Activated T-cell treated with anti-CD3 and anti-CD28 coated beads, Interleukin-2, amount 50 U/mL, for 1 hour (primary cell): ENCODE measurements around the gene SNW1.
A peak's percentile ranks its signal among the peaks of the same experiment; 100 is the strongest.
"Not testable (repeated sequence)": the region's sequence is repeated elsewhere in the genome, so short reads cannot be mapped to it uniquely, and the experiment has no call there.

Experiments used
- DNase-seq: peaks from one replicate; pipeline ENCODE4 v3.0.0-alpha.2; 2020

The SNW1 gene

DNA sequence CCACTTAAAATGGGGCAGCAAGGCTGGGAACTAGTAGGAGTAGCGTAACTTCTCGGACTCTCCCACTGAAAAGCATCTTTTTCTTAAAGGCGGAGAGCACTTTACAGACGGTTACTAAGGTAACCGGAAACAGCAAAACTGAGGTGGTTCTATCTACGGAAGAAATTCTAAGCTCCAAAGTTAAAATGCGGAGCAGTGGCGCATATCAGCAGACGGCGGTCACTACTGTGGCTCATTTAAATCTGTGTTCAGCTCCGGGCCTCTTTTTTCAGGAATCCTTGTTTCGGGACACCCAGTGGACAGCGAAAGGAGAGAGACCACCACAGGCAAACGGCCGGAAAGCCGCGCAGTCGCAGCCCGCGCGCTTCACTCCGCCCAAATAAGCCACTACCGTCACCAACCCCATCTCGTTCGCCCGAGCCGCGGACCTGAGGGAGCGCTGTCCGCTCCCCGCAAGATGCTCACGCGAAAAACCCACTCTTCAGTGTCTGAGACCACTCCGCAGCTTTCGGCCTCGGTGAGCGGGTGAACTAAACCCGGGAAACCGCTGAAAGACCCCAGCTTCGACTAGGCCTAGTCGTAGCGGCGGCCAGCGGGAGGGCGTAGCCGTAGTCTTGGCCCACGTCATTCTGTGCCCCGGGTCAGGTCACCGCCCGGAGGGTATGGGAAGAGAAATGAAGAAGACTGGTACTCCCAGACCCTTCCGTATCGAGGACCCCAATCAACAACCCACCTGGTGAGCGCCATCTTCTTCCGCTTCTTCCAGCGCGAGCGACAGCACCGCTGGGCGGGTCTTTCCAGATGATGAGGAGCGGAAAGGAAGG, at the start of gene SNW1:
Gene SNW1 (minus strand): TSS at position 776 of the 824 bp plus-strand sequence. CDS start 29 bp downstream, at position 747.
- DNase-seq: peak; percentile 84

- no peak for DNase-seq
Measured at GRCh38 chr14:77809011-77809410, 48.1 kb upstream of the SNW1 start.

GRCh38 chr14:77808250-77808649, 47.3 kb upstream of the SNW1 start:
- DNase-seq: no peak

DNA sequence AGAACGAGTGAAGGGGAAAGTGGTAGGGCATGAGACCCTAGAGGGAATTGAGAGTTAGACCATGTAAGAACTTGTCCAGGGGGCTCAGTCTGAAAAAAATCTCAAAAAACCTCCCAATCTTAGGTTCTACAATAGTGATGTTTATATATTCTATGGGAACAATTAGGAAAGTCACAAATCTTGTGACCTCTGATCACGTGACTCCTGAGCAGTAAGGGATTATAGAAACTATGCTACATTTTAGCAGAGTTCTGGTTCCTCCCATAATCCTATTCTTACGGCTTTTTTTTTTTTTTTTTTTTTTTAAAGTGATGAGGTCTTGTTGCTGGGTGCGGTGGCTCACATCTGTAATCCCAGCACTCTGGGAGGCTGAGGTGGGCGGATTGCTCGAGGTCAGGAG, 44.8 kb upstream of the SNW1 start:
- DNase-seq: no peak

DNA sequence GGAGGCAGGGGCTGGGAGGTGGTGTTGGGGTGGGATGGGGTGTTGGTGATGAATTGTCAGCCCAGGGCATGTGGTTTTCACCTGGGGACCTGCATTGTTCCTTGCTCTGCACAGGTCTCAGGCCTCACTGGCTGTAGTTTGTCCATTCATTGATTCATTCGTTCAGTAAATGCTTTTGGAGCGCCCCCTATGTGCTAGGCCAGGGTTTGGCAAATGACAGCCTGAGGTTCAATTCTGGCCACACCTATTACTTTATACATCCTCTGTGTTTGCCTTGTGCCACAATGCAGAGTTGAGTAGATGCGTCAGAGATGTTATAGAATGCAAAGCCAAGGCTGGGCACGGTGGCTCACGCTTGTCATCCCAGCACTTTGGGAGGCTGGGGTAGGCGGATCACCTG, 43.6 kb upstream of the SNW1 start:
- no peak for DNase-seq

DNA sequence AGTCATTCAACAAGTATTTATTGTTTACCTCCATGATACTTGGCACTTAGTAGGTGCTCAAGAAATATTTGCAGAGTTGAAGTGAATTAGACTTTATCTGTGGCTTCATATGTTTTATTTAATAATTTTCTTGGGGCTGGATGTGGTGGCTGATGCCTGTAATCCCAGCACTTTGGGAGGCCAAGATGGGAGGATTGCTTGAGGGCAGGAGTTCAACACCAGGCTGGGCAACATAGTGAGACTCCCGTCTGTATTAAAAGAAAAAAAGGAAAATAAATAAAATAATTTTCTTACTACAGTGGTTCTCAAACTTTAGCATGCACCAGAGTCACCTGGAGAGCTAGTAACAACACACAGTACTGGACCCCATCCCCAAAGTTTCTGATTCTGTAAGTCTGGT, 39.9 kb upstream of the SNW1 start:
- DNase-seq: no peak

- peak; percentile 85 for DNase-seq
Measured at GRCh38 chr14:77799863-77800730, 39.1 kb upstream of the SNW1 start, which contains the start of gene ADCK1. TSS of gene ADCK1 (plus strand) at chr14:77800109. CDS start at chr14:77818979, 18,870 bp downstream.

GRCh38 chr14:77799456-77799855, 38.5 kb upstream of the SNW1 start:
- DNase-seq: not testable (repeated sequence)

- DNase-seq: no peak
Measured at GRCh38 chr14:77794357-77794756, 33.4 kb upstream of the SNW1 start.

GRCh38 chr14:77793255-77793654, 32.3 kb upstream of the SNW1 start:
- DNase-seq: not testable (repeated sequence)

DNA sequence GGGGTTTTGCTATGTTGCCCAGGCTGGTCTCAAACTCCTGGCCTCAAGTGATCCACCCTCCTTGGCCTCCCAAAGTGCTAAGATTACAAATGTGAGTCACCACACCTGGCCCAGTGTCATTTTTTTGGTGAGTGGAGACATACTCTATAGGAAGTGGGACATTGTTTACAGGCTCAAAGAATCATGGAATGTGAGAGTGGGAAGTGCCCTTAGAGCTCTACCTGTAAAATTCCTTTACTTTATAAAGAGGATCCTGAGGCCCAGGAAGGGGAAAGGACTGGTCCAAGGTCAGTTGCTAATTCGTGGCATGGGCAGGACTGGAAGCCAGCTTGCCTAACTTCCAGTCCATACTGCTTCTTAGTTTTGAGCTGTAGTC, 30.3 kb upstream of the SNW1 start:
- DNase-seq: no peak

DNA sequence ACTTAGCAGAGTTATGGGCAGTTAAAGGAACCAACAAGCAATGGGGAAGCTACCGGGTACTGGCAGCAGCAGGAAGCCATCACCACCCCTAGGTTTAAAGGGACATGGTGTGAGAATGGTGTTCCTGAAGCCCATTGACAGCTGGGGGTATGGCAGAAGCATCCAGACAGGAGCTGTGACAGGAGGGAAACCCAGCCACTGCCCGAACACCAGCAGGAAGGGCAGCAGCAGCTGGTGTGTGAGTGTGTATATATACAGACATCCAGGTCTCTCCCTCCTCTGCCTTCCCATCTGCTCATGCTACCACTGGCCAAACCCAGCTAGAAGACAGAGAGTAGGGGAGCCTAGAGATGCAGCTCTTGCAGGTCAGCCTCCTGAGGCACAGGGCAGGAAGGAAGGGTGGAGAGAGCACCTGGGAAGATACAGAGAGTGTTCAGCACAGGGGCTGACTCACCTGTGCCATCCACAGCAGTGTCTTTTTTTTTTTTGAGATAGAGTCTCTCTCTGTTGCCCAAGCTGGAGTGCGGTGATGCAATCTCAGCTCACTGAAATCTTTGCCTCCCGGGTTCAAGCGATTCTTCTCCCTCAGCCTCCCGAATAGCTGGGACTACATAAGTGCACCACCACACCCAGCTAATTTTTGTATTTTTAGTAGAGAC, 29.7 kb upstream of the SNW1 start:
- DNase-seq: no peak

DNA sequence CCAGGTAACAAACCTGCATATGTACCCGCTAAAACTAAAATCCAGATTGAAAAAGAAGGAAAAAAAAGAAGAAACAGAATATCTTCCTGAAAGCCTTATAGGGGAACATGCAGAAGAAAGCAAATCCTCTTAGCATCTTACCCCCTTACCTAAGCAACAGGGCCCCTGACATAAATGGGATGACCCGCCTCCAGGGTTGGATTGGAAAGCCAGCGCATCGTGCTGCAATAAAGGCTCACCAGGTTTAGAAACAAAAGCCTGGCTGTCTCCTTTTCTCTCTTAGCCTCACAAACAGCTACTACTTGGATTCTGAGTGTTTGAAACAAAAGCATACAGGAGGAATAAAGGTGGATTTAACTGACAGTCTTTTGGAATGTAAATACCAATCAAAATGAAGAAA, 25.2 kb upstream of the SNW1 start:
- no peak for DNase-seq

- no peak for DNase-seq
Measured at GRCh38 chr14:77782202-77782601, 21.2 kb upstream of the SNW1 start.

GRCh38 chr14:77773966-77774365, 13.0 kb upstream of the SNW1 start:
- DNase-seq: not testable (repeated sequence)

DNA sequence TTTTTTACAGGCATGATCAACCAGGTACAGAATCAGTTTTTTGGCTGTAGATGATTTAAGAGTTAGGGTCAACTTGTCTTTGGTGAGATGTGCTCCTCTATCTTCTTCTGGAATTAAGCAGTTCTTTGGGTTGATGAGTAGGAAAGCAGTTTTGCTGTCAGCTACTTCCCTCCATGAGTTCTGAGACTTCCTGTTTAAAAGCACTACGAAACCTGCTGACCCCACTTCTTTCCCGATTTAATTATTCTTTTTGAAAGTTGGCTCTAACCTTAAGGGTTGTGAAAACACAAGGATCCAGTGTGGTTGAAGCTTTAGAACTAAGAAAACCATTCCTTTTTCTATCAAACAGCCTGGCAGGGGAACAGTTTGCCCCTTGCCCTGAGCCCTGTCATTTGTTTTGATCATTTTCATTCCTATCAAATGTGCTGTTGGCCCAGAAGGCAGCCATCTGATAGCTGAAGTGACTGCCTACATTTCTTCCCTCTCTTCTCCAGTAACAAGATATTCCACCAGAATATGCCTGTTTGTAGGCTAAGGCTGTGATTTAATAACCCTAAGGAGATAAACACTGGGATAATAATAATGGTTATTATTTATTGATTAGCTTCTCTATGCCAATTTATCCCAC, 7.6 kb upstream of the SNW1 start:
- not testable (repeated sequence) for DNase-seq

GRCh38 chr14:77763978-77764377, 3.0 kb upstream of the SNW1 start:
- no peak for DNase-seq

DNA sequence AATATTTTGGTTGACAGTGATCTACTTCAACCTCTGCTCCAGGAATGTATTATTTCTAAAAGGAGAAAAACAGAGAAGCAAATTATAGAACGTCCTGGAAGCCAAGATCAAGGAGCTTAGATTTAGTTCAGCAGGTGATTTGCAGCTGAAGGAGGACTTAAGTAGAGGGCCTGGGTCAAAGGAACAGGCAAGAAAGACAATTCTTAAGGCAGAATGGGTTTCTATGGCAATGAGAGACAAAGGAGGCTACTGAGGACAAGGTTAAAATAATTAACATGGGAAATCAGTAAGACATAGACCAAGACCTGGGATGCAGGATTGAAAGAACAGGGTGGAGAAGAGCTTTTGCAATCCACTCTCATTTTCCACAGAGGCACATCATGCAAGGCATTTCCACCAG, 2.4 kb upstream of the SNW1 start:
- no peak for DNase-seq

GRCh38 chr14:77761205-77761931, 412 bp upstream of the SNW1 start:
- no peak for DNase-seq

- no peak for DNase-seq
Measured at GRCh38 chr14:77752799-77753516, 8.0 kb downstream of the SNW1 start.

DNA sequence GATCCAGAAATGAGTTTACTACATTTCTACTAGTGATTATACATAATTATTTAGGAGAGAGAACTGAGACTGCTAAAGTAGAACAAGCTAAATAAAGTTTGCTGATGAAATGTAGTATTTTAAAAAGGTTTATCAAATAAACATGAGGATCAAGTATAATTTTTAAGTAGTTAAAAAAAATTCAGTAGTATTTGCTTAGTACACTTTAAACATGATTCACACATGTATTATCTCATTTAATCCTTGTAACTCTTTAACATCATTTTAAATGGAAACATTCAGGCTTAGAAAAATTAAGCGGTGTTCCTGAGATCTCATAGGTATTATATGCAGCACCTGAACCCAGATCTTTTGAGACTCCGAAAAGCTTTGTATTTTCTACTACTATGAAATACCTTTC, 8.7 kb downstream of the SNW1 start:
- DNase-seq: no peak
